Stimulated activated CD8-positive, alpha-beta memory T cell treated with anti-CD3 and anti-CD28 coated beads, Interleukin-4, amount 100 ng/mL, for 1 hour (primary cell): Measurements from ENCODE around the gene KLF3.
"Not testable (repeated sequence)": the region's sequence is repeated elsewhere in the genome, so short reads cannot be mapped to it uniquely, and the experiment has no call there.

ENCODE experiments used
- DNase-seq, 2 donors: peaks; one replicate each; pipeline ENCODE4 v3.0.0-alpha.2; 2020; ENCODE audit warnings: low read depth in 2 of 2, low spot score in 1 of 2

KLF3 gene

GRCh38 chr4:38663801-38664705, at the start of gene KLF3:
Gene KLF3, plus strand, starts transcription at chr4:38664199. Its CDS starts 16,427 bp downstream, at chr4:38680626.
- DNase-seq, result peak; percentile 80 to 88

- no peak for DNase-seq
Observed at GRCh38 chr4:38614231-38614630, 49.8 kb upstream of the KLF3 start.

GRCh38 chr4:38615847-38616246, 48.2 kb upstream of the KLF3 start:
- no peak for DNase-seq

- no peak for DNase-seq
Observed at GRCh38 chr4:38618505-38618904, 45.5 kb upstream of the KLF3 start.

GRCh38 chr4:38619316-38619715, 44.7 kb upstream of the KLF3 start:
- DNase-seq, result no peak

GRCh38 chr4:38620065-38620464, 43.9 kb upstream of the KLF3 start:
- no peak for DNase-seq

- no peak for DNase-seq
Observed at GRCh38 chr4:38620527-38621027, 43.4 kb upstream of the KLF3 start.

- no peak for DNase-seq
Observed at GRCh38 chr4:38621028-38621684, 42.8 kb upstream of the KLF3 start.

GRCh38 chr4:38621831-38622230, 42.2 kb upstream of the KLF3 start:
- no peak for DNase-seq

- not testable (repeated sequence) for DNase-seq
Observed at GRCh38 chr4:38622340-38622739, 41.7 kb upstream of the KLF3 start.

GRCh38 chr4:38623260-38623659, 40.7 kb upstream of the KLF3 start:
- no peak for DNase-seq

GRCh38 chr4:38624311-38624710, 39.7 kb upstream of the KLF3 start:
- no peak for DNase-seq

- DNase-seq, result no peak
Observed at GRCh38 chr4:38625508-38625907, 38.5 kb upstream of the KLF3 start.

GRCh38 chr4:38626901-38627444, 37.0 kb upstream of the KLF3 start:
- DNase-seq, result not testable (repeated sequence)

- no peak for DNase-seq
Observed at GRCh38 chr4:38630519-38630918, 33.5 kb upstream of the KLF3 start.

GRCh38 chr4:38634047-38634759, 29.8 kb upstream of the KLF3 start:
- no peak for DNase-seq

GRCh38 chr4:38639242-38639641, 24.8 kb upstream of the KLF3 start:
- DNase-seq, result no peak

GRCh38 chr4:38641811-38642210, 22.2 kb upstream of the KLF3 start:
- DNase-seq, result no peak

- no peak for DNase-seq
Observed at GRCh38 chr4:38644201-38644600, 19.8 kb upstream of the KLF3 start.

- DNase-seq, result no peak
Observed at GRCh38 chr4:38647101-38647819, 16.7 kb upstream of the KLF3 start.

- no peak for DNase-seq
Observed at GRCh38 chr4:38650133-38650532, 13.9 kb upstream of the KLF3 start.
